GM23248 (cell line): Measurements from ENCODE around the gene ZNF443. TPM values are rescaled to one million over a fixed set of nuclear protein-coding genes. Genes with fewer than 3 reads are reported as not detected.

Experiments used
- DNase-seq: peaks from one replicate; pipeline ENCODE4 v3.0.0-alpha.2; 2015
- H2AFZ ChIP-seq: fragments of 200-600 bp; sonication (generic); 2 replicates; pipeline ENCODE4 v1.6.1; 2016; ENCODE audit warnings: antibody characterized with exemption
- H3F3A ChIP-seq: fragments of 200-600 bp; sonication (generic); 2 replicates; pipeline ENCODE4 v1.6.1; 2016; ENCODE audit warnings: mild to moderate bottlenecking, antibody characterized with exemption, mixed run types; ENCODE audit not compliant: insufficient read depth
- H3K27ac ChIP-seq: fragments of 200-600 bp; sonication (generic); 2 replicates; pipeline ENCODE4 v1.5.1; 2016; ENCODE audit warnings: mild to moderate bottlenecking
- H3K27me3 ChIP-seq: fragments of 200-600 bp; sonication (generic); replicated peaks from 2 replicates; pipeline ENCODE4 v1.6.1; 2016; ENCODE audit warnings: mild to moderate bottlenecking; ENCODE audit not compliant: insufficient read depth
- H3K36me3 ChIP-seq: fragments of 200-600 bp; sonication (generic); 2 replicates; pipeline ENCODE4 v1.6.1; 2016; ENCODE audit warnings: low read depth, mild to moderate bottlenecking
- H3K4me1 ChIP-seq: fragments of 200-600 bp; sonication (generic); 2 replicates; pipeline ENCODE4 v1.6.1; 2016; ENCODE audit warnings: mild to moderate bottlenecking; ENCODE audit not compliant: insufficient read depth
- H3K4me2 ChIP-seq: fragments of 200-600 bp; sonication (generic); one replicate; pipeline ENCODE4 v1.6.1; 2016; ENCODE audit warnings: mild to moderate bottlenecking; ENCODE audit not compliant: unreplicated experiment
- H3K4me3 ChIP-seq: fragments of 200-600 bp; sonication (generic); 2 replicates; pipeline ENCODE4 v1.5.1; 2016; ENCODE audit warnings: mild to moderate bottlenecking
- H3K79me2 ChIP-seq: fragments of 200-600 bp; sonication (generic); 2 replicates; pipeline ENCODE4 v1.6.1; 2016; ENCODE audit warnings: mild to moderate bottlenecking; ENCODE audit not compliant: insufficient read depth
- H3K9ac ChIP-seq: fragments of 200-600 bp; sonication (generic); 2 replicates; pipeline ENCODE4 v1.6.1; 2016; ENCODE audit warnings: mild to moderate bottlenecking
- H3K9me2 ChIP-seq: fragments of 200-600 bp; sonication (generic); 2 replicates; pipeline ENCODE4 v1.6.1; 2016; ENCODE audit warnings: mixed run types, mild to moderate bottlenecking, moderate library complexity; ENCODE audit not compliant: insufficient read depth
- H3K9me3 ChIP-seq: fragments of 200-600 bp; sonication (generic); one replicate; pipeline ENCODE4 v1.6.1; 2017; ENCODE audit warnings: low read depth
- H4K20me1 ChIP-seq: fragments of 200-600 bp; sonication (generic); 2 replicates; pipeline ENCODE4 v1.6.0; 2016; ENCODE audit not compliant: insufficient read depth
- EZH2 ChIP-seq: fragments of 200-600 bp; sonication (generic); IDR thresholded peaks from 2 replicates; pipeline ENCODE4 v1.6.1; 2018; ENCODE audit warnings: antibody characterized with exemption, mild to moderate bottlenecking; ENCODE audit not compliant: insufficient read depth, poor library complexity, severe bottlenecking
- EZH2phosphoT487 ChIP-seq: fragments of 200-600 bp; sonication (generic); IDR thresholded peaks from 2 replicates; pipeline ENCODE4 v1.6.1; 2018; ENCODE audit warnings: antibody characterized with exemption, moderate library complexity, mild to moderate bottlenecking, low read depth; ENCODE audit not compliant: insufficient read depth
- WGBS, 2 experiments: methylation state at CpG; one replicate each; pipeline ENCODE4 v1.1.6; 2015 to 2017; ENCODE audit warnings: low lambda C conversion rate in 2 of 2, low coverage in 1 of 2; ENCODE audit errors: missing lambda C conversion rate in 2 of 2; 5-methylcytosine and 5-hydroxymethylcytosine counted together
- in situ Hi-C: fragments of 300-500 bp; cut with MboI; formaldehyde crosslinking; loops from 2 replicates; pipeline ENCODE4 v1.15.0; 2020
- polyA plus RNA-seq: library from polyadenylated mRNA; unstranded; fragments of >200 nt; fragmentation: Nextera tagmentation; extraction: Ambion mirVana; gene quantifications from 2 replicates; pipeline ENCODE4 v1.2.1, GENCODE V29; 2016
- total RNA-seq: library from RNA; depleted of rRNA; stranded (reverse); fragments of >200 nt; shearing (Covaris generic); gene quantifications from 2 replicates; pipeline ENCODE4 v1.2.3, GENCODE V29; 2014; rRNA removed

ZNF443 gene
- total and polyA plus RNA-seq, 2 experiments from 2014 or later, result 0.86 to 1.2 TPM

DNA sequence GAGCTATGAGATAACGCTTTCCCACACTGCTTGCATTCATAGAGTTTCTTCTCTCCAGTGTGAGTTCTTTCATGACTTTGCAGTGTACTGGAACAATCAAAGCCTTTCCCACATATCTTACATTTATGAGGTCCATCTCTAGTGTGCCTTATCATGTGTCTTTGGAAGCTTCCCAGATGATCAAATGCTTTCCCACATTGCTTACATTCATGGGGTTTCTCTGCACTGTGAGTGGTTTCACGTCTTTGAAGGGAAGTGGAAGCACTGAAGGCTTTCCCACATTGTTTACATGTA is 60.4 kb downstream of the ZNF443 start:
- in situ Hi-C loops, result no loop called here
- DNase-seq, result no peak
- no peak overlapping the region for H2AFZ ChIP-seq
- peaks cover 3% of the 10 kb centered on the region for H3K9me3 ChIP-seq
- peaks cover 8% of the 10 kb centered on the region; the same call in 1 of the 2 replicates for H3K36me3 ChIP-seq
- no peaks in the 10 kb centered on the region for H3F3A ChIP-seq
- no peak for TF ChIP-seq EZH2phosphoT487
- TF ChIP-seq EZH2, result no peak
- H3K4me1 ChIP-seq, result no peaks in the 10 kb centered on the region
- no peak overlapping the region for H3K4me3 ChIP-seq
- no peak overlapping the region for H3K4me2 ChIP-seq
- no peak overlapping the region for H3K27ac ChIP-seq
- H3K27me3 ChIP-seq, result no peaks in the 10 kb centered on the region
- 62 to 64% methylated on average over 2 of the region's 2 CpGs for WGBS, 2 experiments
- no peaks in the 10 kb centered on the region for H3K9me2 ChIP-seq
- no peak overlapping the region for H3K9ac ChIP-seq
- no peaks in the 10 kb centered on the region for H4K20me1 ChIP-seq
- no peaks in the 10 kb centered on the region for H3K79me2 ChIP-seq

DNA sequence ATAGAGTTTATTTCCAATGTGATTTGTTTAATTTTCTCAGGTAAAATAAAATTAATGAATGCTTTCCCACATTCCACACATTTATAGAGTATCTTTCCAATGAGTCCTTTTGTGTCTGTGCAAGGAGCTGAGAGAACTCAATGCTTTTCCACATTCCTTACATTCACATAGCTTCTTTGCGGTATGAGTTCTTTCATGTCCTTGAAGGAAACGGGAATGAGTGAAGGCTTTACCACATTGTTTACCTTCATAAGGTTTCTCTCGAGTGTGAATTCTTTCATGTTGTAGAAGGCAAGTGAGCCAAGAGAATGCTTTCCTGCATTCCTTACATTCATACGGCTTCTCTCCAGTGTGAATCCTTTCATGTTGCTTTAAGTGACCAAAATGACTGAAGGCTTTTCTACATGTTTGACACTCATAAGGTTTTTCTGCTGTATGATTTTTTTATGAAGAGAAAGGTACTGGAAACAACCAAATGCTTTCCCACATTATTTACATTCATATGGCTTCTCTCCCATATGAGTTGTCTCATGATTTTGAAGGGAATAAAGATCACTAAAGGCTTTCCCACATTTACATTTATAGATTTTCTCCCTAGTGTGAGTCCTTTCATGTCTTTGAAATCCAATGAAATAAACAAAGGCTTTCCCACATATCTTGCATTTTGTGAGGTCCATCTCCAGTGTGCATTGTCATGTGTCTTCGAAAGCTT is 60.9 kb downstream of the ZNF443 start:
- no peak overlapping the region for H3K27ac ChIP-seq
- no peak overlapping the region for H2AFZ ChIP-seq
- H3K27me3 ChIP-seq, result no peaks in the 10 kb centered on the region
- no peaks in the 10 kb centered on the region for H3K79me2 ChIP-seq
- in situ Hi-C loops, result no loop called here
- H3K4me3 ChIP-seq, result no peak overlapping the region
- no peak for TF ChIP-seq EZH2phosphoT487
- TF ChIP-seq EZH2, result no peak
- H3K9me2 ChIP-seq, result no peaks in the 10 kb centered on the region
- 78 to 79% methylated on average over 5 of the region's 5 CpGs for WGBS, 2 experiments
- no peak overlapping the region for H3K9ac ChIP-seq
- H3K9me3 ChIP-seq, result peaks cover 3% of the 10 kb centered on the region
- H3K36me3 ChIP-seq, result peaks cover 8% of the 10 kb centered on the region; the same call in 1 of the 2 replicates
- no peak for DNase-seq
- no peak overlapping the region for H3K4me2 ChIP-seq
- H3K4me1 ChIP-seq, result no peaks in the 10 kb centered on the region
- H4K20me1 ChIP-seq, result no peaks in the 10 kb centered on the region
- H3F3A ChIP-seq, result no peaks in the 10 kb centered on the region

Other genes with a start within 250 kb of the ZNF443 start
- 5.5 and 6.1 TPM in 2 replicates for gene ZNF44, start 146.1 kb downstream of the ZNF443 start, total RNA-seq
- 6.4 and 7.2 TPM in 2 replicates for gene ZNF44, start 146.1 kb downstream of the ZNF443 start, polyA plus RNA-seq
- gene ZNF563, start 107.4 kb downstream of the ZNF443 start, total RNA-seq, result 1.8 and 16.4 TPM in 2 replicates
- gene ZNF563, start 107.4 kb downstream of the ZNF443 start, polyA plus RNA-seq, result 2.6 and 2.8 TPM in 2 replicates
- gene ZNF442, start 75.3 kb downstream of the ZNF443 start, total RNA-seq, result 2.1 and 3.6 TPM in 2 replicates
- 0.71 and 1.3 TPM in 2 replicates for gene ZNF442, start 75.3 kb downstream of the ZNF443 start, polyA plus RNA-seq
- 1.8 and 2.5 TPM in 2 replicates for gene ZNF799, start 39.8 kb downstream of the ZNF443 start, total RNA-seq
- 1.8 and 2.2 TPM in 2 replicates for gene ZNF799, start 39.8 kb downstream of the ZNF443 start, polyA plus RNA-seq
- 2.7 and 4.2 TPM in 2 replicates for gene ZNF709, start 43.8 kb upstream of the ZNF443 start, total RNA-seq
- 1.1 and 1.6 TPM in 2 replicates for gene ZNF709, start 43.8 kb upstream of the ZNF443 start, polyA plus RNA-seq
- gene ZNF564, start 110.5 kb upstream of the ZNF443 start, total RNA-seq, result 3.7 and 8.3 TPM in 2 replicates
- gene ZNF564, start 110.5 kb upstream of the ZNF443 start, polyA plus RNA-seq, result 5.1 and 5.6 TPM in 2 replicates
- 4.0 and 11.8 TPM in 2 replicates for gene ZNF490, start 169.8 kb upstream of the ZNF443 start, total RNA-seq
- gene ZNF490, start 169.8 kb upstream of the ZNF443 start, polyA plus RNA-seq, result 2.6 and 2.7 TPM in 2 replicates
- gene ZNF791, start 169.9 kb upstream of the ZNF443 start, total RNA-seq, result 11.6 and 11.9 TPM in 2 replicates
- 12.6 and 14.5 TPM in 2 replicates for gene ZNF791, start 169.9 kb upstream of the ZNF443 start, polyA plus RNA-seq
- gene MAN2B1, start 225.7 kb upstream of the ZNF443 start, total RNA-seq, result 56.5 and 81.7 TPM in 2 replicates
- gene MAN2B1, start 225.7 kb upstream of the ZNF443 start, polyA plus RNA-seq, result 37.1 and 40.6 TPM in 2 replicates
- 8.2 and 9.4 TPM in 2 replicates for gene WDR83, start 225.8 kb upstream of the ZNF443 start, total RNA-seq
- 12.7 and 13.1 TPM in 2 replicates for gene WDR83, start 225.8 kb upstream of the ZNF443 start, polyA plus RNA-seq
- 68.4 and 104 TPM in 2 replicates for gene DHPS, start 240.9 kb upstream of the ZNF443 start, total RNA-seq
- 50.9 and 56.0 TPM in 2 replicates for gene DHPS, start 240.9 kb upstream of the ZNF443 start, polyA plus RNA-seq
- not detected in 2 replicates for gene GNG14, start 247.0 kb upstream of the ZNF443 start, total RNA-seq
- gene GNG14, start 247.0 kb upstream of the ZNF443 start, polyA plus RNA-seq, result not detected in 2 replicates